Subcutaneous adipose tissue (tissue), 4 donors: ENCODE measurements around the gene KRTAP5-3. TPM values are rescaled to one million over a fixed set of nuclear protein-coding genes. Genes with fewer than 3 reads are reported as not detected.

Experiments
- total RNA-seq, 4 donors: library from RNA; depleted of rRNA; stranded (reverse); fragments of >200 nt; gene quantifications; one replicate each; pipeline ENCODE4 v1.1.0, GENCODE V29; 2016
- TF ChIP-seq, protein P1 (sequence below): fragments of 450-650 bp; IDR thresholded peaks from one replicate; pipeline ENCODE4 v1.5.1; 2016; ENCODE audit warnings: low read depth, mild to moderate bottlenecking, control low read depth, antibody characterized with exemption, moderate library complexity

The KRTAP5-3 gene, protein sequence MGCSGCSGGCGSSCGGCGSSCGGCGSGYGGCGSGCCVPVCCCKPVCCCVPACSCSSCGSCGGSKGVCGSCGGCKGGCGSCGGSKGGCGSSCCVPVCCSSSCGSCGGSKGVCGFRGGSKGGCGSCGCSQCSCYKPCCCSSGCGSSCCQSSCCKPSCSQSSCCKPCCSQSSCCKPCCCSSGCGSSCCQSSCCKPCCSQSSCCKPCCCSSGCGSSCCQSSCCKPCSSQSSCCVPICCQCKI
- not detected for total RNA-seq

DNA sequence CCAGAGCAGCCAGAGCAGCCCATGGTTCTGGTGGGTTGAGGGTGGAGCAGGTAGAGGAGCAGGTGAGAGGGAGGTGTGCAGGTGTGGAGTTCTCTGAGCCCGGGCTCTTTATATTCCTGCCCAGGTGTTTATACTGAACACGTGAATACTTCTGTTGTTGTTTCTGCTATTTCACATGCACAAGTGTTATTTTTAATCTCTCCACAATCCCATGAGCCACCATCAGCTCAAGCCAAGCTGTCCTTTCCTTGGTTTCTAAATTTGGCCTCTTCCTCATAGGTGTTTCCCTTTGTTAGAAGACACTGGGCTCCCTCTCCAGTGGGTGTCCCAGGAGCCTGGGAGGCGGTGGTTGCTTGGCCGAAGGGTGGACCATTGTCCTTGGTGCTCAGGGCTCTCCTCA is at the start of gene KRTAP5-3:
TSS of gene KRTAP5-3 (minus strand) at position 101 of the 400 bp plus-strand sequence. CDS start at position 23, 78 bp downstream.
- TF ChIP-seq, protein P1, sequence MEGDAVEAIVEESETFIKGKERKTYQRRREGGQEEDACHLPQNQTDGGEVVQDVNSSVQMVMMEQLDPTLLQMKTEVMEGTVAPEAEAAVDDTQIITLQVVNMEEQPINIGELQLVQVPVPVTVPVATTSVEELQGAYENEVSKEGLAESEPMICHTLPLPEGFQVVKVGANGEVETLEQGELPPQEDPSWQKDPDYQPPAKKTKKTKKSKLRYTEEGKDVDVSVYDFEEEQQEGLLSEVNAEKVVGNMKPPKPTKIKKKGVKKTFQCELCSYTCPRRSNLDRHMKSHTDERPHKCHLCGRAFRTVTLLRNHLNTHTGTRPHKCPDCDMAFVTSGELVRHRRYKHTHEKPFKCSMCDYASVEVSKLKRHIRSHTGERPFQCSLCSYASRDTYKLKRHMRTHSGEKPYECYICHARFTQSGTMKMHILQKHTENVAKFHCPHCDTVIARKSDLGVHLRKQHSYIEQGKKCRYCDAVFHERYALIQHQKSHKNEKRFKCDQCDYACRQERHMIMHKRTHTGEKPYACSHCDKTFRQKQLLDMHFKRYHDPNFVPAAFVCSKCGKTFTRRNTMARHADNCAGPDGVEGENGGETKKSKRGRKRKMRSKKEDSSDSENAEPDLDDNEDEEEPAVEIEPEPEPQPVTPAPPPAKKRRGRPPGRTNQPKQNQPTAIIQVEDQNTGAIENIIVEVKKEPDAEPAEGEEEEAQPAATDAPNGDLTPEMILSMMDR = no peak

DNA sequence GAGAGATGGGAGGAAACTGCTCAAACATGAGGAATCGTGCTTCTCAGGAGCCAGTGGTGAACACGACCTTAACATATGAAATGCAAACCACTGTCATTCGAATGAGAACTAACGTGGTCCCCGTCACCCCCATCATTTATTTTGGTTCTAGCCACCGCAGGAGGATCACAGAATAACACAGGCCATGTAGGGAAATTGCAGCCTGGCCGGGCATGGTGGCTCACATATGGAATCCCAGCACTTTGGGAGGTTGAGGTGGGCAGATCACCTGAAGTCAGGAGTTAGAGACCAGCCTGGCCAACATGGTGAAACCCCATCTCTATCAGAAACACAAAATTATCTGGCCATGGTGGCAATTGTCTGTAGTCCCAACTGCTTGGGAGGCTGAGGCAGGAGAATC is 48.4 kb upstream of the KRTAP5-3 start:
- TF ChIP-seq, protein P1 = no peak

DNA sequence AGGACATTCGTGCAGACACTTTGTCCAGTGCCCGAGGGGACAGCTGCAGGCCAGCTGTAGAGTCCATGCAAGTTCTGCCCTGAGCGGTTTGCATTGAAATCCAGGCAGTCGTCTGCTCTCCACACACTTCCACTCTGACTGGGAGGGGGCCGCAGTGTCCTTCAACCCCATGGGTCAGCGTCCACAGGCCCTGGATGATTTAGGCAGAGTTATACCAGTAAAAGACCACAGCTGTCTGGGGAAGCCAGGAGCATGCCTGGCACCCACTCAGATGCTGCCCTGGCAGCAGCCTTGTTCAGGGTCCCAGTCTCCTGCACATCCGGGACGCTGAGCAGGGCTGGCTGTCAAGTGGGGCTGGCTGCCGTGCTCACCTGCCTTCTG is 47.8 kb upstream of the KRTAP5-3 start:
- TF ChIP-seq, protein P1 = no peak

DNA sequence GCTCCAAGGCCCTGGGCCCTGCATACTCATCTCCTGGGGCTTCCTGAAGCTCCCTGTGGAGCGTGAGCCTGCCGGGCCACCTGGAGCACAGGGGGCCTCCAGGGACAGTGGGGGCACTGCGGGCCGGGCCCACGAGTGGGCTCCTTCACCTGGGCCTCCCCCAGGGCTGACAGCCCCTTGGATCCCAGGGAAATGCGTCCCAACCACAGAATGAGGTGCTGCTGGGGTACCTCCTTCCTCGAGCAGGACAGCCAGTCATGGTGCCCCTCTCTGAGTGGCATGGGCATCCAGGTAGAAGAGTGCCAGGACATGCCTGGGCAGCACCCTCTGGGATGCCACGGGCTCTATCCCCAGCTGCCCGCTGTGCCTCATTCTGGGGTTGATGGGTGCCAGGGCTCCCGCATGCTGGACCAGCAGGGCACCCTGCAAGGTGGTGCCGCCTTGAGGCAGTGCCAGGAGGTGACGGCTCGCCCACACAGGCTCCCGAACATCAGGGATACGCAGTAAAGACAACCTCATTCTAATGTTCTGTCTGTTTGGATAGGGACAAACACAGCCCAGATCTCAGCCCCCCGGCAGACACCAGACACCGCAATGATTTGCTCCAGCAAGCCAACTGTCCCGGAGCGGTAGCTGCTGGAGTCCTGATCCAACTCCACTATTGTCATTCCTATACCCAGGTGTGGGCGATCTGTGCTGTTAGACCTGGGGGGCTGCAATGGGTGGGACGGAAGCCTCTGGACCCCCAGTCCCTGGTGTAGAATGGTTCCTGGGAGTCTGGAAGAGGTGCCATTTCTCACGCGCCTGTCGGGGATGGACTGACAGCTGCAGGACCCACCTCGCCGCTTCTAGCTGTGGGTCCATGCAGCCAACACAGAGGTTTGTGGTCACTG is 47.2 kb upstream of the KRTAP5-3 start:
- TF ChIP-seq, protein P1 = no peak

DNA sequence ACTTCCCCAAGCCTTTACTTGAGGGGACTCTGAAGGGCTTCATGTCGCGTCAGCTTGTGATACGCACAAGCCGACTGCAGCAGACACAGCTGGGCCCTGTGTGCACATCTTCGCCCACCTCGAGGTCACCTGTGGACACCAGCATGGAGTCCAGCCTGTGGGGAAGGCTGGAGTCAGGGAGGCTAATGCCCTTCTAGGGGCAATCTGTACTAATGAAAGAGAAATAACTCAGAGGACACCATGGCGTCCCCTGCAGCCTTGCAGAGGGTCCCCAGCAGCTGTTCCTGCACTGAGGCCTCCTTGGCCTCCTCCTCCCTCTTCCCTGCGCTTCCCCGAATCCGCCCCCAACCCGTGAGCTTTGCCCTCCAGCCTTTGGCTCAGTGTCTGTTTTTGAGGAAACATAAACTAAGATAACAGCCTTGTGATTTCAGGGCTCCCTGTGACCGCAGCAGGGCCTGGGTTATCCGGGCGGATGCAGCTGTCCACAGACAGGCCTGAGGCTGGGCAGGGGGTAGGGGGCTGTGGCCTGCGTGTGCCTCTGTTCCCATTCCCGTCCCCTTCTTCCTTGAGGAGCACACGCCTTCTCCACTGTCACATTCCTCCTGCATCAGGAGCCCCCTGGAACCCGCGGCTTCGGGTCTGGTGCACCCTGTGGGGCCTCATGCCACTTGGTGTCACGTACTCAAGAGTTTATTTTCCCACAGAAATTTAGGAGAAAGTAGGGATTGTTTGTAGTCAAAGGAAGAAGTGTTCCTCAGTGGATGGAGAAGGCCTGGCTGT is 46.3 kb upstream of the KRTAP5-3 start:
- TF ChIP-seq, protein P1 = no peak

DNA sequence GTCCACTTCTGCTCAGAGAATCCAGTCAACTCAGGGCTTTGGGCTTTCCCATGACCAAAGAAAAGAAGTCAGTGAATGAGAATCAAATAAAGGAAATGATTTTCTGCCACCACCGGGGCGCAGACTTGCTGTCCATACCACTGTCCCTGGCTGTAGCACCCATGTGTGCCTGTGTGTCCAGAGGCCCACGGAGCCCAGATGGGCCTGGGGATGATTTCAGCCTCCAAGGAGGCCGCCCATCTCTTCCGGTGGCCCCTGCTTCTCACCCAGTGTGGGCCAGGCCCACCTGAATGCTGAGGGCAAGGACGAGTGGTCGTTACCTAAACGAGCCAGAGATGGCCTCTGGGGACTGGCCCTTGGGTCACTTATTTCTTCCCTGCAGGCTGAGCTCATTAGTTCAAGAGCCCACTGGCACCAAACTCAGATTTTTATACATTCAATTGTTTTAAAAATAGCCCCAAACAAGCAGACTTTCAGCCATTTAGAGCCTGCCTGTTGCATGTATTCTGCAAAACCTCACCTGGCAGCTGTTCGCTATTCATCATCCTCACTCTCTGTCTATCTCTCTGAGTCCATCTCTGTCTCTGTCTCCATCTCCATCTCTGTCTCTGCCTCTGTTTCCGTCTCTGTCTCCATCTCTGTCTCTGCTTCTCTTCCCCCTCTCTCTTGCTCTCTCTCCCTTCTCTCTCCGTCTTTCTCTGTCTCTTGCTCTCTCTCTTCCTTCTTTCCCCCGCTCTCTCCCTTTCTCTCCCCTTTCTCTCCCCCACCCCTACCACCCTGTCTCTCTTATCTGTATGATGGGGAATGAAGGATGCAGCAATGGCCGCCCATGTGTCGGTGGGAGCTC is 45.5 kb upstream of the KRTAP5-3 start:
- TF ChIP-seq, protein P1 = no peak
